ENCODE data around the gene C16orf78. TPM values are rescaled to one million over a fixed set of nuclear protein-coding genes. Genes with fewer than 3 reads are reported as not detected.

Gene C16orf78
- total RNA-seq, 1 experiment from 2014 or later: not detected

GRCh38 chr16:49343291-49343690 is 30.3 kb upstream of the C16orf78 start (continued):
- TF ChIP-seq E2F5 (CRISPR knock-in tag; IDR thresholded peaks at IDR 0.05) (no peak), ATF3 (CRISPR knock-in tag; conservative IDR thresholded peaks at IDR 0.05) (no peak), HMGA2 (CRISPR knock-in tag; IDR thresholded peaks at IDR 0.05) (no peak), NR3C1 (CRISPR knock-in tag; conservative IDR thresholded peaks at IDR 0.05; ENCODE audit: low read depth) (no peak), ZNF423 (CRISPR knock-in tag; IDR thresholded peaks at IDR 0.05) (no peak), CREB1 (CRISPR knock-in tag; IDR thresholded peaks at IDR 0.05) (no peak), ZNF281 (CRISPR knock-in tag; IDR thresholded peaks at IDR 0.05) (no peak), ZNF232 (CRISPR knock-in tag; IDR thresholded peaks at IDR 0.05) (no peak), NFYB (CRISPR knock-in tag; conservative IDR thresholded peaks at IDR 0.05; ENCODE audit: low read depth) (no peak), ZNF425 (CRISPR knock-in tag; conservative IDR thresholded peaks at IDR 0.05) (no peak), ETV6 (CRISPR knock-in tag; IDR thresholded peaks at IDR 0.05) (no peak)

- no peak for DNase-seq (ENCODE audit: low spot score)
- no peaks in the 10 kb centered on the region for H3K36me3 Mint-ChIP-seq
- no peaks in the 10 kb centered on the region for H3K4me1 Mint-ChIP-seq
- H3K4me3 Mint-ChIP-seq: no peak overlapping the region
- H3K27ac Mint-ChIP-seq: no peak overlapping the region
- ChIA-PET CTCF (no interaction called here), POLR2A (no interaction called here)
- ATAC-seq: no peak
- TF ChIP-seq USF2 (CRISPR knock-in tag; IDR thresholded peaks at IDR 0.05) (no peak), ATF2 (CRISPR knock-in tag; IDR thresholded peaks at IDR 0.05; ENCODE audit: borderline replicate concordance, low read depth) (no peak), ZNF281 (CRISPR knock-in tag; IDR thresholded peaks at IDR 0.05) (no peak), ZNF232 (CRISPR knock-in tag; IDR thresholded peaks at IDR 0.05) (no peak), NFE2L1 (CRISPR knock-in tag; IDR thresholded peaks at IDR 0.05) (no peak), SMAD4 (CRISPR knock-in tag; IDR thresholded peaks at IDR 0.05) (no peak), NR1H2 (CRISPR knock-in tag; IDR thresholded peaks at IDR 0.05) (no peak), CBFB (CRISPR knock-in tag; IDR thresholded peaks at IDR 0.05; ENCODE audit: low read depth) (no peak), ZNF512 (CRISPR knock-in tag; IDR thresholded peaks at IDR 0.05; ENCODE audit: borderline replicate concordance) (no peak), HMGA2 (CRISPR knock-in tag; IDR thresholded peaks at IDR 0.05) (no peak)
- peaks cover 9% of the 10 kb centered on the region for H3K27me3 Mint-ChIP-seq (ENCODE audit: low read depth)
- no peaks in the 10 kb centered on the region for H3K9me3 Mint-ChIP-seq
Observed at GRCh38 chr16:49344401-49344800, 29.2 kb upstream of the C16orf78 start.

Data from WTC11 (cell line).